Measurements from ENCODE around the gene COMP.

The COMP gene

DNA sequence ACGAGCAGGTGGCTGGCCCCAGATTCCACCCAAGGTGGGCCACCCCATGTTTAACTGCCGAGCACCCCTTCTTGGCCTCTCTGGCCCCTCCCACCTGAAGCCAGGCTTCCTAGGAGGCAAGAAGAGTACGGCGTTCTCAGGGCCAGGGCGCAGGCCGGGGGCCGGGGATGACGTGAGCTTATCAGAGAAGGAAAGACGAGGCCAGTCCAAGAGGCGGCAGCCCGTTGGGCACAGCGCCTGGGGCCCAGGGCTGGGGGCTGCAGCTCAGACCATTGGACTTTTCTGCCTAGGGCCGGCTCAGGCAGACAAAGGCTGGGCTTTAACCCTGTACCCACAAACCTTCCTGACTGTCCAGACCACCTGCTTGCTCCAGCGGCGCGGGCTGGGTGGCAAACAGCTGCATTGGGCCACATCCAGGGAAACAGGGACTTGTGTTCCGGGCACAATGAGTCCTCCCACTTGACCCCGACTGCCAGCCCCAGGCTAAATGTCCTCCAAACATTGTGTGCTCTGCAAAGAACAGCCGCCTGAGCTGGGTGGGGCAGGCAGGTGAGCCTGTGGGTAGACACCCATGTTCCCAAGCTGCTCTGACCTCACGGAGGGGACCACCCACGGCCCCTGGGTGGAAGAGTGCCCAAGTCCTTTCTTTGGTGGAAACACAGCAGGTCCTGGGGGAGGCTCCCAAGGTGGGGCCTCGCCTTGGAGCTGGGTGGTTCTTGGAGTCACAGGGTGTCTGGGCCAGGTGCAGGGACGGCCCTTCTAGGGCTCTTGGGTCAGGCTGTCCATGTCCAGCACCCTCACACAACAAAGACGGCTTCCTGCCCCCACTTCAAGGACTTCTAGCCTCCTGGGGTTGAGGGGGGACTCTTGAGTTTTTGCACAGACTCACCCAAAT is 21.9 kb downstream of the COMP start:
- DNase-seq (ENCODE audit: low spot score): no peak

DNA sequence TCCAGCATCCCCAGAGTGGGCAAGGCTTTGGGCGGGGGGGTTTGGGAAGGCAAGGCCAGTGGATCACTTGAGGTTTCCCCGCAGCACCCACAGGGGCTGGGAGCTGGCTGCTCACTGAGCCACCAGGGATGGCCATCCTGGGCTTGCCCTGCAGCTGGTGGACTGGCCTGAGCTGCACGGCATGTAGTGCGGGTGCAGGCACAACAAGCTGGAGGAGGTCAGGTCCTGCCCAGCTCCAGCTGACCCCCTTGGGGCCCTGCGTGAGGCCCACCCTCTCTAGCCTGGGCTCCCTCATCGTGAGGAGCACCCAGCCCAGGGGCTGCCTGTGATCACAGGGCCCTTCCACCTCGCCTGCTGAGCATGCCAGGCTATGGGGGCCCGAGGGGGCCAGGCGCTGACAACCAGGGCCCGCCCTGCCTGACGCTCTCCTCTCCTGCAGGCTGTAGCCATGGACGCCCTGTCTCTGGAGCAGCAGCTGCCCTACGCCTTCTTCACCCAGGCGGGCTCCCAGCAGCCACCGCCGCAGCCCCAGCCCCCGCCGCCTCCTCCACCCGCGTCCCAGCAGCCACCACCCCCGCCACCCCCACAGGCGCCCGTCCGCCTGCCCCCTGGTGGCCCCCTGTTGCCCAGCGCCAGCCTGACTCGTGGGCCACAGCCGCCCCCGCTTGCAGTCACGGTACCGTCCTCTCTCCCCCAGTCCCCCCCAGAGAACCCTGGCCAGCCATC is 22.9 kb downstream of the COMP start:
- no peak for DNase-seq (ENCODE audit: low spot score)

DNA sequence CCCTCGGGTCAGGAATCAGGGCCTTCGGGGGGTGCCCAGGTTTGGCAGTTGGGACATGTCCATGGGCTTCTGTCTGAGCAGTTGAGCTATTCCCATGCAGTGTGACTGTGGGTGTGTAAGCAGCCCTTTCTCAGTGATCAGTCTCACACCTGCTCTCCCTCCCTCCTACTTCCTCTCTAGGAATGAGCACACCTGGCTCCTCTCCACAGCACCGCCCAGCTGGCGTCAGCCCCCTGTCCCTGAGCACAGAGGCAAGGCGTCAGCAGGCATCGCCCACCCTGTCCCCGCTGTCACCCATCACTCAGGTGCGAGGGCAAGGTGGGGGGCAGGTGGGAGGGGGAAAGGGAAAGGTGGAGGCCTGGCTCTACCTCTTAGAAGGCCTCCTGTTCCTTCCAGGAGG is 25.9 kb downstream of the COMP start:
- no peak for DNase-seq (ENCODE audit: low spot score)

DNA sequence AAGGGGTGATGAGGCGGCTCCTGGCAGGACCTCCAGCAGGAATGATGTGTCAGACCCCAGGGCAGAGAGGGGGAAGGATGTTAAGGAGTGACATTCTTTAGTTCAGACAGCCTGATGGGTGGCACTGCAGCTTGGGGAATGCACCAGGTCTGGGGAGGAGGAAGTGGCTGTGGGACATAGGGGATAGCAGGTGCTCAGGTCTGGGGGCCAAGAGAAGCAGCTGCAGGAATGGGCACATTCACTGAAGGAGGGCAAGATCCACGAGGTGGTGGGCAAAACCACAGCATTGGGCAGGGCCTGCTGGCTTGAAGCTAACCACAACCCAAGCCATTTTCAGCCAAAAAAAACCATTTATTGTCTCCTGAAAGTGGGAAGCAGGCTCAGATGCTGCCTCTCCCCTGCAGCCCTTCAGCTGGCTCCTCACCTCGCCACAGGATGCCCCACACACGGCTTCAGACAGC is 26.5 kb downstream of the COMP start:
- DNase-seq (ENCODE audit: low spot score): no peak

DNA sequence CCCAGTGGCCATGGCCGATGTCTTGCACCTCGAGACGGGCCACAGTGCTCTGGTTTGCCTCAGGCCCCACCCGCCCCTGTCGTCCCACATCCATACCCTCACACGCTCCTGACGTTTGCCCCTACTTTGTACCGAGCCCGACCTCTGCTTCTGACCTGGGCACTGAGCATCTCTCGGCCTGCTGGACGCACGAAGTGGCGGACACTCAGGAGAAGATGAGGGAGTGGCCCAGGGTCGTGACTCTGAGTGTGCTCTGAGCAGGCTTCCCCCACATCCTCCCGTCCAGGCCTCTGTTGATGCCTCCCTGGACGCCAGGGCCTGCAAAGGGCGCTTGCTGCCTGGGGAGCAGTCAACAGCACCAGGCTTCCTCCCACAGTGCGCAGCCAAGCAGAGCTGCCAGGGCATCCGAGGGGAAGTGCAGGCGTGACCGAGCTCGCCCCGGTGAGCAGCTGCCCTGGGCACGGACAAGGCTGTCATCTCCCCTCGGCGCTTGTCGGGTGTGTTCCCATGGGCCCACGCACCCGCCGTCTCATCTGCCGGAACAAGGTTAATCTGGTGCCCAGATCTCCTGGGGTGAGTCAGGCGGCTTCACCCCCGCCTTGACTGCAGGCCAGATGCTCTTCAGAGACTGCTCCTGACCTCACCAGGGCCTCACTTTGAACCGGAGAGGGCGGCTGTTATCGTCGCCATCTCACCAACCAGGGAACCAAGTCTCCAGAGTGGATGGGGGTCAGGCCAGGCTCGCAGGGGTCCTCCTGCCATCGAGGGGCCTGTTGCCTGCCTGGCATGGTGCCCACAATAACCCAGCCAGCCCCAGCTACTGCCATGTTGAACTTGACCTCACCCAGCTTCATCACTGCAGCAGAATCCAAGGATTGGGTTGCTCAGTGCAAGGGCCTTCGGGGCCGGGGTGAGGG is 27.2 kb downstream of the COMP start:
- DNase-seq (ENCODE audit: low spot score): peak; percentile 28

DNA sequence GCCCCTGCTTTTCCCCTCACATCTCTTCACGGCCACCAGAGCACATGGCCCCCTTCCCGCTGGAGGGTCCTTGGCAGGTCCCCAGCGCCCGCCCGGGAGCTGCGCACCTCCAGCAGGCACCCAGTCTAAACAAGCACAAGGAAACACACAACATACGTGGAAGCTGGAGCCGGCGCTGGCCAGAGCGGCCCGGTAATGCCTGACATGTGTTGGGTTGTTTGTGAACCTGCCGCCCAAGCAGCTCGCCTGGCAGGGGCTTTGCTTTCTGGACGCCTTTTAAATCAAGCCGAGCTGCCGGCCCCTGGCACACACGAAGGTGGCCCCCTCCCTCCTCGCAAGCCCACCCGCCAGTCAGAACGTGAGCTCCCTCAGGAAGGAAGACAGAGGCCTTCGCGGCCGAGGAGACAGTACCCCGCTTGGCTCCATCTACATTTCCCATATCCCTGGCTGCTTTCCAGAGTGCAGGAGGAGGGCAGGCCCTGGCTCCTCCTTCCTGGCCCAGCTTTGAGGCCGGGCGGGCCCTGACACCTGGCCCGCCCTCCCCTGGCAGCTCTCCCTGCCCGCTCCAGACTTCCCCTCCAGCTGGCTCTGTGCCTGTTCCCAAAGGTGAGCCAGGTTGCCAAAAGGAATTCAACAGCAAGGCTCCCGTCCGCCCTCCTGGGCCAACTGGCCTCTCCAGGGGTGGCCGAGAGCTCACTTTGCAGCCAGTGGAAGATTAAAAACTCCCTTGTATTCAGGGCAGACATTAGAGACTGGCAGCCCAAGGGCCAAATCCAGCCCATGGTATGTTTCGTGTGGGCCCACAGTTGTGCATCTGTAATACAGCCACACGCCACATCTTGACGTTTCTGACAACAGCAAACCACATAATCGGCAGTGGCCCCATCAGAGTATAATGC is 28.7 kb downstream of the COMP start:
- no peak for DNase-seq (ENCODE audit: low spot score)

DNA sequence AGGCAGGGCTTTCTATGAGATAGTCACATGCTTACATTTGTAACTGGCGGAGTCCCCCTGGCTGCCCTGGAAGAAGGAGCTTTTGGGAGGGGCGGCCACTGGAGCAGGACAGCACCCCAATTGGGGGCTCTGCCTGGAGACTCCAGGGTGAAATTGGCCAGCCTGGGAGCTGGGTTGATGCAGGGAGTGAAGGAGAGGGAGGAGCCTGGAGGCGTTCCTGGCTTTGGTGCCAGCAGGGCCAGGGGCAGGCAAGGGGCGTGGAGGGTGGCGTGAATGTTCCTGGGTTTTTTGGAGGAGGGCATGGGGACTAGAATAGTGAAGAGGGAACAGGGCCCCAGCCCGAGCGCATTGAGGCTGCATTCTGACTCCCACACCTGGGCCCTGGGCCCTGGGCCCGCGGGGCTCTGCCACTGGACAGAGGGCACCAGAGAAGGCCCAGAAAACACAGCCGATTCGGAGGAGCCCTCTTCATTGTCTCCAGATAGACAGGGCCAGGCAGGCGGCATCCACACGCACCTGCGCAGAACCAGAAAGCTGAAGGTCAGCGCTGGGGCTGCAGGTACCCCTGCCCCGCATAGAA is 29.5 kb downstream of the COMP start:
- no peak for DNase-seq (ENCODE audit: low spot score)

DNA sequence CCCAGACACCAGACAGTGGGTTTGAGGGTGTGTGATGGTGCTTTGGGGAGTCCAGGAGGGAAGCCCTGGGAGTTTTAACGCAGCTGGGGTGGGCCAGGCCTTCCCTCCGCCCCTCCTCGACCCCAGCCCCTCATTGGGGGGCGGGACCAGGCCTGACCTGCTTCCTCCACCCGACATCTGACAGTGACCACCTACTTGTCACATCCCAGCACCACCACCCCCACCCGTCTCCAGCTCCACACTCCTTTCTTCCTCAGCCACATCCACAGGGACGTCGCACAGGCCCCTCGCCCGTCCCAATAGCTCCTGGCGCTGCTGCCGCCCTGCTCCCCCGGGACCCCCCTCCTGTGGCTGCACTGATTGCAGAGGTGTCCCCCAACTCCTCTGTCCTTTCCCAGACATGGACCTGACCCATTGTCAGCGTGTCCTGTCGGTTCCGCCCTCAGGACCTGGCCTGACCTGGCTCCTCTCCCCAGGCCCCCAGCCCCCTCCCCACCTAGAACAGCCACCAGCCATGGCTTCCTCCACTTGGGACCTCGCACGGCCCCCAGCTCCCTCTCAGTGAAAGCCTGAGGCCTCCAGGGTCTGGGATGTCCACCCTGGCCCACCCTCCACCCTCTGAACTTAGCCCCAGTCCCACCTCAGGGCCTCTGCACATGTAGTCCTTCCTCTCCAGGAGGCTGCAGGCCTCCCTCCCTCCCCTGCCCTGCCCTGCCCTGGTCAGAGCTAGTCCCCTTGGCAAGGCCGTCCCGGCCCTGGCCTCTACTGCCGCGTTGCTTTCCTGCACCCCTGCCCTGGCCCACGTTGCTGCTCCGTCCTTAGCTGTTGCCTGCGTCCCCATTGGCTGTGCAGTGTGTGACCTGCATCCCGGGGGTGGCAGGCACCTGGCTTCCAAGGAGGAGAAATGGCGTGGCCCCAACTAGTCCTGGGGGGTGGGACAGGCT is 30.4 kb downstream of the COMP start:
- DNase-seq (ENCODE audit: low spot score): no peak

DNA sequence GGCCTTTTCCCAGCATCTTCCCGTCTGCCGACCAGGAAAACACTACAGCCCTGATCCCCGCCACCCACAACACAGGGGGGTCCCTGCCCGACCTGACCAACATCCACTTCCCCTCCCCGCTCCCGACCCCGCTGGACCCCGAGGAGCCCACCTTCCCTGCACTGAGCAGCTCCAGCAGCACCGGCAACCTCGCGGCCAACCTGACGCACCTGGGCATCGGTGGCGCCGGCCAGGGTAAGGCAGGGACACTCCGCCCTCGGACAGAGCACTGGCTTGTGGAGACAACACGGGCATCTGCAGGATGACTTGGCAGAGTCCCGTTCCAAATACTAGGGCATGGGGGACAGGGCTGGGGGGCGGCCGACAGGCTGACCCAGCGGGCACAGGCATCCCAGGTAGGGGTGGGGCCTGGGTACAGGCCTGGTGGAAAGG is 31.1 kb downstream of the COMP start:
- DNase-seq (ENCODE audit: low spot score): no peak

DNA sequence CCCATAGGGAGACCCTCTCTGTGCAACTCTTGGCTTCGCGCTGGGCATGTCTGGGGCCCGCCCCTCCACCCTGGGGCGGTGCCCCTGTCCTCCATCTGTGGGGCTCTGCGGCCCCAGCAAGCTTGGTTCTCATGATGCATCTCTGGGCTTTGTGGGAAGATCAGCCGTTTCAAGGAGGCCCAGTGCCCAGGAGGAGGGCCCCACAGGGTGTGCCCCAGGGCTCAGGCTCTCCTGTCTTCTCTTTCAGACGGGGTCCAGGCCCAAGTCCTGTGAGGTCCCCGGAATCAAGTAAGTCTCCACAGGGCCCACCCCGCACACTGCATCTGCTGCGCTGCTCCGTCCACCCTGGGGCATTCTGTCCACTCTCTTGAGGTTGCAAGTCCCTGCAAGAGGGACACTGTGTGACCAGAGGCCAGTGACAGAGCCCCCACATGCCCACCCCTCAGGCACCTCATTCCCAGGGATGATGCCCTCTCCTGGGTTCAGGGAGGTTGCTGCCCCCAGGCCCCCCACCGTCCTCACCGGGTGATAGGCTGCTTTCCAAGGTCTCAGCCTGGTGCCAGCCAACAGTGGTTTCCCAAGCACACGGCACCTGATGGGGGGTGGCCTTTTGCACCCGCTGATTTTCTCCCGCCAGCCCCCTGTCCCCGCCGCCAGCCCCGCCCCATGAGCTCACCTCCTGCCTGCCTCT is 31.7 kb downstream of the COMP start:
- no peak for DNase-seq (ENCODE audit: low spot score)

DNA sequence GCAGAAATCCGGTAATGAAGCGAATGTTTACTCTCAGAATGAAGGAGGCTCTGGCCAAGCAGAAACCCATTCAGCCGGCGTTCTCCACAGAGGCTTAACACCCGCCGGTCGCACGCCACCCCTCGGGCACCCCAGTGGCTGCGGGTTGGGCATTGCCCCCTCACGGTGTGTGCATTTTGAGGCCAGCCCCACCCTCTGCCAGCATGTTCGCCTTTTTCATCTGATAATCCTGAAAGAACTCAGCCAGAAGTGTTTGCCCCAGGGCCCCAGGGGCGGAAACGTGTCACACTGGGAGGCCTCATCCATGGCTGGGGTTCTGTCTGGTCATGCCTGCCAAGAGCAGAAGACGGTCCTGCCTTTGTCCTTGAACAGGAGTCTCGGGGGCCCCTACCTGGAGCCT is 34.2 kb downstream of the COMP start:
- DNase-seq (ENCODE audit: low spot score): no peak

DNA sequence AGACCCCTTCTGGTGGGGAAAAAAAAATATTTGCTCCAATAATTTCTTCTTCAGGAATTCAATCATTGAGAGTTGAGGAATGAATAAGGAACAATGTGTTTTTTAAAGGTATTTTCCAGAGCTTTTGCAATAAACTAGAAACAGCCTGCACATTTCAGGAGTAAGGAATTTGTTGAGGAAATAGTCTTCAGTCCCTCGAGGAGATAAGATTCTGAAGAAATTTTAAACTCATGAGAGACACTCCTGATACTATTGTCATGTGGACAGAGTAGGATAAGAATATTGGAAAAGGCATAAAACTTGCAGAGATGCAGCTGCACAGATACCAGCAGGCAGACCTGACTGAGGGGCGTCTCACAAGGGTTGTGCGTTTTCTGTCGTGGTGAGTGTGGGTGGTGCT is 36.6 kb downstream of the COMP start:
- no peak for DNase-seq (ENCODE audit: low spot score)

DNA sequence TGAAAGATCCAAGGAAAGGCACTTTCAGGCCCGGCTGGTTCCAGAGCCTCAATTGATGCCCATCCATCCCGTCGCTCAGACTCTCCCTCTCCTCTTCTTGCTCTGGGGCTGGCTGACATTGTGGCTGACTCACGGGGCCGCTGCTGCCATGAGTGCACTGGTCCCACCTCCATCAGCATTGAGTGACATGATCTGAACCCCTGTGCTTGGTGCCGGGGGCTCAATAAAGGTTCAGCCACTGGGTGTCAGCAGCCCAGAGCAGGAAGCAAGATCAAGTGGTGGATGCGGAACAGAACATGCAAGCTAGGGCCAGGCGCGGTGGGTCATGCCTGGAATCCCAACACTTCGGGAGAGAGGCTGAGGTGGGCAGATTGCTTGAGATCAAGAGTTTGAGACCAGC is 39.5 kb downstream of the COMP start:
- DNase-seq (ENCODE audit: low spot score): no peak

DNA sequence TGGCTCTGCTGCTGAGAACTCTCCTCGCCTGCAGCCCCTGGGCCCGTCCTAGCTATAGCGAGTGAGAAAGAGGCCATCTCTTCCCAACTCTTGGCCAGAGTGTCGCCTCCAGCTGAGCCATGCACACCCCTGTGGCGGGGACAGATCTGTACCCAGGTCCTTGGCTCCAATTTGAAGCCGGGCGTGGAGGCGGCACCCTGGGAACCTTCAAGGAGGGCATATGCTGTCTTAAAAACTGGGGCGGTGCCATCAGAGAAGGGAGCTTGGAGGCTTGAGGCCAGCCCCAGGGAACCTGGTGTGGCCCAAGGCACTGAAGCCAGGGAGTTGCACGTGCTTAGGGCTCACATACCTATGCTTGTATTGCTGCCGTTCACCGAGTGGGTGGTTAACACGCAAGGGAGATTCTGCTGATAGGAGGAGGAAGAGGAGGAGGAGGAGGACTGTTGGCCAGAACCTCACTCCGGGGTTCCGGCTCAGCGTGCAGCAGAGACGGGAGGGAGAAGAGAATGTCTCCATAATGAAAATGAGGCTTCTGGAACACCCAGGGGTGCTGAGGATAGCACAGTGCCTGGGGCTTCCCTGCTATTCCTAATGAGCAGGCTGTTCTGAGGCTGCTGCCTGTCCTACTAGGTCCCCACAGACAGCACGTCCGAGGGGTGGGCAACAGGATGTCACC is 40.7 kb downstream of the COMP start:
- no peak for DNase-seq (ENCODE audit: low spot score)

DNA sequence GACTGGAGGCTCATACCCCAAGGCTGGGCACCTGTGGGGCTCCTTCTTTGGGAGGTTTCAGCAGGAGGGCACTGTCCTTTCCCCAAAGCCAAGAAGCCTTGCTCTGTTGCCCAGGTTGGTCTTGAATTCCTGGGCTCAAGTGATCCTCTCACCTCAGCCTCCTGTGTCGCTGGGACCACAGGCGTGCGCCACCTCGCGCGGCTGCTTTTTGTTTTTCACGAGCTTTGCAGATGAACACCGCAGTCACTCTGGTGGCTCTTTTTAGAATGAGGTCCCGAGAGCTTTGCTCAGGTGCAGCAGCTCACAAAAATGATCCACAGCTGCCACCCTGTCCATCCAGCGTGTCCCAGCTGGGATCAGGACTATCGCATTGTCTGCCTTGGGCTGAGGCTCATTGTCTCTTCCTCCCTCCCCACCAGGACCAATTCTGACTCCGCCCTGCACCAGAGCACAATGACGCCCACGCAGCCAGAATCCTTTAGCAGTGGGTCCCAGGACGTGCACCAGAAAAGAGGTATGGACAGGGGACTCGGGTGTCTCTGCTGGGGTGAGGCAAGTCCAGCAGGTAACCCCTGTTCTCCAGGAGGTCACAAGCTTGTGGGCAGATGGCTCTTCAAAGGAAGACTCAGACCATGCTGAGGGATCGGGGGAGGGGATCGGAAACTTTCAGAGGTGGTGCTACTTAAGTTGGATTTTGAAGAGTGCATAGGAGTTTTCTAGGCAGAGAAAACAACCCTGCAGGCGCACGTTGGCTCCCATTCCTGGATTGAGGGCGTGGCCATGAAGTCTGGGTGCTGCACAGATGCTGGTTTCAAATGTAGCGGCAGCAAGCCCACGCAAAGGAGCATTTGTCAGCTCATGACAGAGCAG is 41.5 kb downstream of the COMP start:
- DNase-seq (ENCODE audit: low spot score): no peak

DNA sequence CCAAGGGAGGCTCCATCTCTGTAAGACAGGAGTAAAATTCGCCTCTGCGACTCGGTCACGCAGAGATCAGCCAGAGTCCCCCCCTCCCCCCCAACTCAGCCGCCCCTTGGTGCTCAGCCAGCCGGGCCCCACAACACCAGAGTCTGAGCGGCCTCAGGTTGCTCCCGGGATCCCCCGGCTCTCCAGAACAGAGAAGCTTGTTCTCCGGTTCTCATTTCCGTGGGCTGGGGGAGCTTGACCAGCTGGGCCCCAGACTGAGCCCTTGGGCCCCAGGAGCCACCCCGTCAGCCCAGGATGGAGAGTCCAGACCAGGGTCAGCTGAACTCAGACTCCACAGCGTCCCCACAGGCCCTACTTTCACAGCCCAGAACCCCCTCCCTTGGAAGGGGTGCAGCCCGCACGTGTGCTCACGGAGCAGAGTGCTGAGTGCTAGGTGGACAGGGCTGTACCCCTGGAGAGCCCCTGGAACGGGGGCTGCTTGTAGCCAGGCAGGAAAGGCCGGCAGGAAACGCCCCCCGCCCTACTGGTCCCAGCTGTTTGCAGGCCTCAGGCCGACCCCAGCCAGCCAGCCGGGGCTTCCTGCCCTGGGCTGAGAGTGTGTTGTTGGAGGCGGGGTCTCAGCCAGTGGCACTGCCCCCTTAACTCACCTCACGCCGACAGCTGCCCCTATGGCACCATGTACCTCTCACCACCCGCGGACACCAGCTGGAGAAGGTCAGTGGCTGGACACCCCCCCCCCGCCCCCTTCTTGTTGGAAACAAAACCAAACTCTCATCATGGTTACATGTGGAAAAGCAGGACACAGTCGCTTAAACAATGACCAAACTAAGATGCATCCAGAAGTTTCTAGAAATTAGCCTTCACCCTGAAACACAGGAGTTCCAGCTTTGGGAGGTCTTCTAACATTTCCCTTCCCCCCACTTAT is 44.4 kb downstream of the COMP start:
- DNase-seq (ENCODE audit: low spot score): no peak
